ENCODE measurements around the gene RCSD1. TPM values are rescaled to one million over a fixed set of nuclear protein-coding genes. Genes with fewer than 3 reads are reported as not detected.

RCSD1 gene
- total and polyA plus RNA-seq, 2 of the 13 experiments (the other 11 are each of a cell fraction or from before 2014, with no cell fraction given) = not detected

DNA sequence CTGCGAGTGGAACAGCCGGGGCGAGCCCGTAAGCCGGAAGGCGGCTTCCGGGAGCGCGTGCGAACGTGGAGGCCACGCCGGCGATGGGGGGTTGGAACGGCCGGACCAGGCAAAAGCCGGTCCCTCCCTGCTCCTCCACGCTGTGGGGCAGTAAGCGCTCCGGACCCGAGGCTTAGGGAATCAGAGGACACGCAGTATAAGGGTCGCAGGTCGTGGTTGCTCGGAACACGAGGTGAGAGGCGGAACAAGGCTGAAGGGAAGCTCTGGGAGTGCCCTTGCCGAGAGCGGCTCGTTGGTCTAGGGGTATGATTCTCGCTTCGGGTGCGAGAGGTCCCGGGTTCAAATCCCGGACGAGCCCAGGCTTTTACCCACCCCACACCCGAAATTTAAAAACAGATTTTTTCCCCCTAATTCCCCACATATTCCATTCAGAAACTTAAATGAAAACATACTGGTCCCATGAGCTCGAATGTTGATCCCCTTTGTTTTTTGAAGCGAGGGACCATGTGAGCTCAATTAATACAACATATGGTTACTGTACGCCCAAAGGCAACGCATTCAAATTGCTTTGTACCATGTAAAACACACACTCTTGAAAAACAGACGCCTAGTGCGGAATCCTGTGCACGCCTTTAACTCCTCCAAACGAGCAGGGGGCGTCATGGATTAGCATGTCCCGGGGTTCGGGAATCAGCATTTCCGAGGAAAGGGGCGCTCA lies 84.6 kb downstream of the RCSD1 start (continued):
- TF ChIP-seq MBD4 (IDR thresholded peaks at IDR 0.05; ENCODE audit: borderline replicate concordance, low read length) (no peak), ARID2 (CRISPR knock-in tag; IDR thresholded peaks at IDR 0.05; ENCODE audit: borderline replicate concordance) (0 out of 2 replicates have a peak, but pooled peaks have one; percentile 54), SP1 (IDR thresholded peaks at IDR 0.05) (no peak), SP1 (CRISPR knock-in tag; IDR thresholded peaks at IDR 0.05) (no peak; the same call in 1 of the 2 replicates), ZNF441 (CRISPR knock-in tag; IDR thresholded peaks at IDR 0.05; ENCODE audit: borderline replicate concordance) (peak; percentile 73; the same call in 1 of the 2 replicates), ZNF549 (CRISPR knock-in tag; IDR thresholded peaks at IDR 0.05) (no peak), ERF (CRISPR knock-in tag; IDR thresholded peaks at IDR 0.05) (peak; percentile 86), CENPT (CRISPR knock-in tag; IDR thresholded peaks at IDR 0.05; ENCODE audit: low read depth) (no peak)
- TF ChIP-seq, protein P1, sequence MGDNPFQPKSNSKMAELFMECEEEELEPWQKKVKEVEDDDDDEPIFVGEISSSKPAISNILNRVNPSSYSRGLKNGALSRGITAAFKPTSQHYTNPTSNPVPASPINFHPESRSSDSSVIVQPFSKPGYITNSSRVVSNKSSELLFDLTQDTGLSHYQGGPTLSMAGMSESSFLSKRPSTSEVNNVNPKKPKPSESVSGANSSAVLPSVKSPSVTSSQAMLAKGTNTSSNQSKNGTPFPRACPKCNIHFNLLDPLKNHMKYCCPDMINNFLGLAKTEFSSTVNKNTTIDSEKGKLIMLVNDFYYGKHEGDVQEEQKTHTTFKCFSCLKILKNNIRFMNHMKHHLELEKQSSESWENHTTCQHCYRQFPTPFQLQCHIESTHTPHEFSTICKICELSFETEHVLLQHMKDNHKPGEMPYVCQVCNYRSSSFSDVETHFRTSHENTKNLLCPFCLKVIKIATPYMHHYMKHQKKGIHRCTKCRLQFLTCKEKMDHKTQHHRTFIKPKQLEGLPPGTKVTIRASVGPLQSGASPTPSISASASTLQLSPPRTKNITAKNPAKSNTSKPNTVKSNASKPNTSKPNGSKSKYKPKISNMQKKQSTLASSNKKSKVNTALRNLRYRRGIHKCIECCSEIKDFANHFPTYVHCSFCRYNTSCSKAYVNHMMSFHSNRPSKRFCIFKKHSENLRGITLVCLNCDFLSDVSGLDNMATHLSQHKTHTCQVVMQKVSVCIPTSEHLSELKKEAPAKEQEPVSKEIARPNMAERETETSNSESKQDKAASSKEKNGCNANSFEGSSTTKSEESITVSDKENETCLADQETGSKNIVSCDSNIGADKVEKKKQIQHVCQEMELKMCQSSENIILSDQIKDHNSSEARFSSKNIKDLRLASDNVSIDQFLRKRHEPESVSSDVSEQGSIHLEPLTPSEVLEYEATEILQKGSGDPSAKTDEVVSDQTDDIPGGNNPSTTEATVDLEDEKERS (CRISPR knock-in tag; IDR thresholded peaks at IDR 0.05) = peak; percentile 43; the same call in 1 of the 2 replicates
- TF ChIP-seq, protein P2, sequence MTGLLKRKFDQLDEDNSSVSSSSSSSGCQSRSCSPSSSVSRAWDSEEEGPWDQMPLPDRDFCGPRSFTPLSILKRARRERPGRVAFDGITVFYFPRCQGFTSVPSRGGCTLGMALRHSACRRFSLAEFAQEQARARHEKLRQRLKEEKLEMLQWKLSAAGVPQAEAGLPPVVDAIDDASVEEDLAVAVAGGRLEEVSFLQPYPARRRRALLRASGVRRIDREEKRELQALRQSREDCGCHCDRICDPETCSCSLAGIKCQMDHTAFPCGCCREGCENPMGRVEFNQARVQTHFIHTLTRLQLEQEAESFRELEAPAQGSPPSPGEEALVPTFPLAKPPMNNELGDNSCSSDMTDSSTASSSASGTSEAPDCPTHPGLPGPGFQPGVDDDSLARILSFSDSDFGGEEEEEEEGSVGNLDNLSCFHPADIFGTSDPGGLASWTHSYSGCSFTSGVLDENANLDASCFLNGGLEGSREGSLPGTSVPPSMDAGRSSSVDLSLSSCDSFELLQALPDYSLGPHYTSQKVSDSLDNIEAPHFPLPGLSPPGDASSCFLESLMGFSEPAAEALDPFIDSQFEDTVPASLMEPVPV (CRISPR knock-in tag; IDR thresholded peaks at IDR 0.05) = peak; percentile 92
- TF ChIP-seq, protein P3, sequence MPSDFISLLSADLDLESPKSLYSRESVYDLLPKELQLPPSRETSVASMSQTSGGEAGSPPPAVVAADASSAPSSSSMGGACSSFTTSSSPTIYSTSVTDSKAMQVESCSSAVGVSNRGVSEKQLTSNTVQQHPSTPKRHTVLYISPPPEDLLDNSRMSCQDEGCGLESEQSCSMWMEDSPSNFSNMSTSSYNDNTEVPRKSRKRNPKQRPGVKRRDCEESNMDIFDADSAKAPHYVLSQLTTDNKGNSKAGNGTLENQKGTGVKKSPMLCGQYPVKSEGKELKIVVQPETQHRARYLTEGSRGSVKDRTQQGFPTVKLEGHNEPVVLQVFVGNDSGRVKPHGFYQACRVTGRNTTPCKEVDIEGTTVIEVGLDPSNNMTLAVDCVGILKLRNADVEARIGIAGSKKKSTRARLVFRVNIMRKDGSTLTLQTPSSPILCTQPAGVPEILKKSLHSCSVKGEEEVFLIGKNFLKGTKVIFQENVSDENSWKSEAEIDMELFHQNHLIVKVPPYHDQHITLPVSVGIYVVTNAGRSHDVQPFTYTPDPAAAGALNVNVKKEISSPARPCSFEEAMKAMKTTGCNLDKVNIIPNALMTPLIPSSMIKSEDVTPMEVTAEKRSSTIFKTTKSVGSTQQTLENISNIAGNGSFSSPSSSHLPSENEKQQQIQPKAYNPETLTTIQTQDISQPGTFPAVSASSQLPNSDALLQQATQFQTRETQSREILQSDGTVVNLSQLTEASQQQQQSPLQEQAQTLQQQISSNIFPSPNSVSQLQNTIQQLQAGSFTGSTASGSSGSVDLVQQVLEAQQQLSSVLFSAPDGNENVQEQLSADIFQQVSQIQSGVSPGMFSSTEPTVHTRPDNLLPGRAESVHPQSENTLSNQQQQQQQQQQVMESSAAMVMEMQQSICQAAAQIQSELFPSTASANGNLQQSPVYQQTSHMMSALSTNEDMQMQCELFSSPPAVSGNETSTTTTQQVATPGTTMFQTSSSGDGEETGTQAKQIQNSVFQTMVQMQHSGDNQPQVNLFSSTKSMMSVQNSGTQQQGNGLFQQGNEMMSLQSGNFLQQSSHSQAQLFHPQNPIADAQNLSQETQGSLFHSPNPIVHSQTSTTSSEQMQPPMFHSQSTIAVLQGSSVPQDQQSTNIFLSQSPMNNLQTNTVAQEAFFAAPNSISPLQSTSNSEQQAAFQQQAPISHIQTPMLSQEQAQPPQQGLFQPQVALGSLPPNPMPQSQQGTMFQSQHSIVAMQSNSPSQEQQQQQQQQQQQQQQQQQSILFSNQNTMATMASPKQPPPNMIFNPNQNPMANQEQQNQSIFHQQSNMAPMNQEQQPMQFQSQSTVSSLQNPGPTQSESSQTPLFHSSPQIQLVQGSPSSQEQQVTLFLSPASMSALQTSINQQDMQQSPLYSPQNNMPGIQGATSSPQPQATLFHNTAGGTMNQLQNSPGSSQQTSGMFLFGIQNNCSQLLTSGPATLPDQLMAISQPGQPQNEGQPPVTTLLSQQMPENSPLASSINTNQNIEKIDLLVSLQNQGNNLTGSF (CRISPR knock-in tag; IDR thresholded peaks at IDR 0.05) = peak; percentile 51; the same call in 1 of the 2 replicates
- TF ChIP-seq, protein P4, sequence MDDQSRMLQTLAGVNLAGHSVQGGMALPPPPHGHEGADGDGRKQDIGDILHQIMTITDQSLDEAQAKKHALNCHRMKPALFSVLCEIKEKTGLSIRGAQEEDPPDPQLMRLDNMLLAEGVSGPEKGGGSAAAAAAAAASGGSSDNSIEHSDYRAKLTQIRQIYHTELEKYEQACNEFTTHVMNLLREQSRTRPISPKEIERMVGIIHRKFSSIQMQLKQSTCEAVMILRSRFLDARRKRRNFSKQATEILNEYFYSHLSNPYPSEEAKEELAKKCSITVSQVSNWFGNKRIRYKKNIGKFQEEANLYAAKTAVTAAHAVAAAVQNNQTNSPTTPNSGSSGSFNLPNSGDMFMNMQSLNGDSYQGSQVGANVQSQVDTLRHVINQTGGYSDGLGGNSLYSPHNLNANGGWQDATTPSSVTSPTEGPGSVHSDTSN (CRISPR knock-in tag; IDR thresholded peaks at IDR 0.05; ENCODE audit: borderline replicate concordance) = no peak
- TF ChIP-seq, protein P5, sequence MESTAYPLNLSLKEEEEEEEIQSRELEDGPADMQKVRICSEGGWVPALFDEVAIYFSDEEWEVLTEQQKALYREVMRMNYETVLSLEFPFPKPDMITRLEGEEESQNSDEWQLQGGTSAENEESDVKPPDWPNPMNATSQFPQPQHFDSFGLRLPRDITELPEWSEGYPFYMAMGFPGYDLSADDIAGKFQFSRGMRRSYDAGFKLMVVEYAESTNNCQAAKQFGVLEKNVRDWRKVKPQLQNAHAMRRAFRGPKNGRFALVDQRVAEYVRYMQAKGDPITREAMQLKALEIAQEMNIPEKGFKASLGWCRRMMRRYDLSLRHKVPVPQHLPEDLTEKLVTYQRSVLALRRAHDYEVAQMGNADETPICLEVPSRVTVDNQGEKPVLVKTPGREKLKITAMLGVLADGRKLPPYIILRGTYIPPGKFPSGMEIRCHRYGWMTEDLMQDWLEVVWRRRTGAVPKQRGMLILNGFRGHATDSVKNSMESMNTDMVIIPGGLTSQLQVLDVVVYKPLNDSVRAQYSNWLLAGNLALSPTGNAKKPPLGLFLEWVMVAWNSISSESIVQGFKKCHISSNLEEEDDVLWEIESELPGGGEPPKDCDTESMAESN (CRISPR knock-in tag; conservative IDR thresholded peaks at IDR 0.05) = peak; percentile 84
- TF ChIP-seq, protein P6, sequence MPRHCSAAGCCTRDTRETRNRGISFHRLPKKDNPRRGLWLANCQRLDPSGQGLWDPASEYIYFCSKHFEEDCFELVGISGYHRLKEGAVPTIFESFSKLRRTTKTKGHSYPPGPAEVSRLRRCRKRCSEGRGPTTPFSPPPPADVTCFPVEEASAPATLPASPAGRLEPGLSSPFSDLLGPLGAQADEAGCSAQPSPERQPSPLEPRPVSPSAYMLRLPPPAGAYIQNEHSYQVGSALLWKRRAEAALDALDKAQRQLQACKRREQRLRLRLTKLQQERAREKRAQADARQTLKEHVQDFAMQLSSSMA (CRISPR knock-in tag; IDR thresholded peaks at IDR 0.05) = peak; percentile 54; the same call in 1 of the 2 replicates
